ENCODE measurements around the gene UPF3A. TPM values are rescaled to one million over a fixed set of nuclear protein-coding genes. Genes with fewer than 3 reads are reported as not detected.

UPF3A gene
- total and polyA plus RNA-seq, 8 donors = 20.4 to 186 (median 43.3) TPM

GRCh38 chr13:114234645-114235421, 46.6 kb upstream of the UPF3A start, which contains the start of gene CDC16:
TSS of gene CDC16 (plus strand) at chr13:114234897. CDS start at chr13:114235085, 188 bp downstream.
- peak; percentile 95 to 97 for DNase-seq
- TF ChIP-seq CTCF (IDR thresholded peaks at IDR 0.05) = peak in 2 of 7 experiments; percentile 10 to 37
- peak; percentile 58 to 63 (median 60) for TF ChIP-seq POLR2AphosphoS5 (IDR thresholded peaks at IDR 0.05)
- TF ChIP-seq EP300 (IDR thresholded peaks at IDR 0.05) = no peak
- H3K27me3 ChIP-seq = peaks cover 0 to 15% (median 11%) of the 10 kb centered on the region in 3 donors
- H3K4me1 ChIP-seq = peaks cover 0 to 37% (median 22%) of the 10 kb centered on the region in 4 donors
- H3K36me3 ChIP-seq = peaks cover 29 to 33% (median 33%) of the 10 kb centered on the region in 4 donors
- H3K4me3 ChIP-seq = peak within 1 kb of the TSS; percentile 72 to 94 (median 88)
- 0 to 2% (median 1%) methylated on average over 36 to 76 of the region's 76 CpGs for whole genome bisulfite sequencing, 5 donors
- peak within 1 kb of the TSS; percentile 87 to 98 (median 89) for H3K27ac ChIP-seq
- intact Hi-C loops (cut with DNase I; ENCODE audit: low total_unique reads) = no loop called here
- H3K9me3 ChIP-seq = no peaks in the 10 kb centered on the region

- Histone ChIP-seq H3K9me3 (no peaks in the 10 kb centered on the region), H3K27me3 (peaks cover 0 to 8% (median 3%) of the 10 kb centered on the region in 3 donors), H3K4me1 (peaks cover 0 to 42% (median 22%) of the 10 kb centered on the region in 4 donors), H3K4me3 (peak overlapping the region; percentile 72 to 94 (median 88)), H3K27ac (peak overlapping the region in 4 of 5 donors; percentile 87 to 91 (median 89)), H3K36me3 (peaks cover 33 to 42% (median 41%) of the 10 kb centered on the region in 4 donors)
- TF ChIP-seq POLR2AphosphoS5 (IDR thresholded peaks at IDR 0.05) (no peak), EP300 (IDR thresholded peaks at IDR 0.05) (no peak), CTCF (IDR thresholded peaks at IDR 0.05) (no peak), POLR2A (IDR thresholded peaks at IDR 0.05) (no peak)
- 9 to 13% (median 13%) methylated on average over 10 of the region's 10 CpGs for WGBS, 5 donors
- intact Hi-C loops (cut with DNase I; ENCODE audit: low total_unique reads) = no loop called here
- no peak for DNase-seq
These were observed 45.7 kb upstream of the UPF3A start for GRCh38 chr13:114235697-114236096.

GRCh38 chr13:114236227-114236626, 45.2 kb upstream of the UPF3A start:
- intact Hi-C loops (cut with DNase I; ENCODE audit: low total_unique reads) = no loop called here
- no peaks in the 10 kb centered on the region for H3K9me3 ChIP-seq
- no peak for DNase-seq
- H3K27me3 ChIP-seq = peaks cover 0 to 2% (median 0%) of the 10 kb centered on the region in 3 donors
- H3K36me3 ChIP-seq = peaks cover 38 to 47% (median 47%) of the 10 kb centered on the region in 4 donors
- H3K27ac ChIP-seq = peak overlapping the region in 4 of 5 donors; percentile 87 to 91 (median 89)
- WGBS, 5 donors = 50 to 64% (median 59%) methylated on average over 4 of the region's 4 CpGs
- H3K4me1 ChIP-seq = peaks cover 0 to 42% (median 22%) of the 10 kb centered on the region in 4 donors
- TF ChIP-seq POLR2A (IDR thresholded peaks at IDR 0.05) (no peak), EP300 (IDR thresholded peaks at IDR 0.05) (no peak), POLR2AphosphoS5 (IDR thresholded peaks at IDR 0.05) (no peak), CTCF (IDR thresholded peaks at IDR 0.05) (no peak)
- H3K4me3 ChIP-seq = peak overlapping the region; percentile 72 to 94 (median 88)

- no peaks in the 10 kb centered on the region for H3K9me3 ChIP-seq
- no peaks in the 10 kb centered on the region for H3K27me3 ChIP-seq
- no peak for TF ChIP-seq POLR2A (IDR thresholded peaks at IDR 0.05)
- no peak for TF ChIP-seq CTCF (IDR thresholded peaks at IDR 0.05)
- TF ChIP-seq EP300 (IDR thresholded peaks at IDR 0.05) = no peak
- intact Hi-C loops (cut with DNase I; ENCODE audit: low total_unique reads) = no loop called here
- no peak overlapping the region for H3K27ac ChIP-seq
- H3K36me3 ChIP-seq = peaks cover 52 to 61% (median 60%) of the 10 kb centered on the region in 4 donors
- H3K4me1 ChIP-seq = peaks cover 0 to 42% (median 22%) of the 10 kb centered on the region in 4 donors
- H3K4me3 ChIP-seq = no peak overlapping the region
- DNase-seq = no peak
- WGBS, 5 donors = 84 to 87% (median 86%) methylated on average over 7 of the region's 7 CpGs
These were observed 43.8 kb upstream of the UPF3A start for GRCh38 chr13:114237415-114238112.

Data from stomach (tissue), 9 donors.